ENCODE results near the gene NUMA1. TPM values are rescaled to one million over a fixed set of nuclear protein-coding genes. Genes with fewer than 3 reads are reported as not detected.

The NUMA1 gene
- total RNA-seq, 1 experiment from 2014 or later, result 145 TPM

GRCh38 chr11:72039031-72039855 lies 41.1 kb downstream of the NUMA1 start:
- ChIA-PET CTCF (interaction anchor here (0.7 to 2.6 kb wide), 2 partner anchors 14 to 1440 kb away, joined by 3 to 8 read pairs; no protein-coding TSS in a partner anchor), POLR2A (interaction anchor here (0.5 to 1.5 kb wide), 5 partner anchors 9 to 383 kb away, joined by 3 to 12 read pairs (median 6); no protein-coding TSS in a partner anchor)
- intact Hi-C loops (cut with micrococcal nuclease; ENCODE audit: unreplicated experiment), result no loop called here
- no peak for TF ChIP-seq POLR2AphosphoS5 (IDR thresholded peaks at IDR 0.05; ENCODE audit: low read depth, low read length)
- no TSS peak for BruUV-seq (replicated peaks)
- no peak for DNase-seq (ENCODE audit: low read depth, low spot score)
- in situ Hi-C loops (cut with HindIII; ENCODE audit: low pct_unique_long_range_greater_than_20kb, low sequenced_read_pairs), result no loop called here
- H3K36me3 ChIP-seq (ENCODE audit: control insufficient read depth, insufficient read depth, low read length), result no peaks in the 10 kb centered on the region
- peaks cover 37% of the 10 kb centered on the region for H3K4me1 ChIP-seq (ENCODE audit: control insufficient read depth, insufficient read depth, low read length)
- no peaks in the 10 kb centered on the region for H3K27me3 ChIP-seq (ENCODE audit: control insufficient read depth, insufficient read depth, low read length)
- peak overlapping the region; percentile 59 to 72 for H3K4me3 ChIP-seq (ENCODE audit: low read depth in 2 of 2, low read length in 2 of 2)
- H3K9me3 ChIP-seq (ENCODE audit: control insufficient read depth, insufficient read depth, low read depth, low read length), result no peaks in the 10 kb centered on the region
- ATAC-seq, result no peak
- H3K27ac ChIP-seq (ENCODE audit: low read length), result peak overlapping the region; percentile 90; the same call in 1 of the 2 replicates

- Histone ChIP-seq H3K27me3 (ENCODE audit: control insufficient read depth, insufficient read depth, low read length) (no peaks in the 10 kb centered on the region), H3K4me3 (ENCODE audit: low read depth in 2 of 2, low read length in 2 of 2) (peak overlapping the region; percentile 59 to 72; a peak in 1 of 4 replicates), H3K27ac (ENCODE audit: low read length) (peak overlapping the region; percentile 10; the same call in 1 of the 2 replicates), H3K4me1 (ENCODE audit: control insufficient read depth, insufficient read depth, low read length) (peaks cover 37% of the 10 kb centered on the region), H3K9me3 (ENCODE audit: control insufficient read depth, insufficient read depth, low read depth, low read length) (no peaks in the 10 kb centered on the region), H3K36me3 (ENCODE audit: control insufficient read depth, insufficient read depth, low read length) (no peaks in the 10 kb centered on the region; the same call in 1 of the 2 replicates)
- ATAC-seq (no peak), DNase-seq (ENCODE audit: low read depth, low spot score) (no peak)
- TF ChIP-seq REST (IDR thresholded peaks at IDR 0.05; ENCODE audit: insufficient read depth in 1 of 2, low read depth in 2 of 2, low read length in 1 of 2) (no peak), SIN3A (IDR thresholded peaks at IDR 0.05; ENCODE audit: borderline replicate concordance, insufficient read depth, low read depth, low read length) (no peak), TCF7L2 (IDR thresholded peaks at IDR 0.05; ENCODE audit: low read depth, low read length) (no peak), POLR2AphosphoS5 (IDR thresholded peaks at IDR 0.05; ENCODE audit: low read depth, low read length) (no peak), CTCF (IDR thresholded peaks at IDR 0.05) (no peak)
- intact Hi-C loops (cut with micrococcal nuclease; ENCODE audit: unreplicated experiment) (no loop called here), in situ Hi-C loops (cut with HindIII; ENCODE audit: low pct_unique_long_range_greater_than_20kb, low sequenced_read_pairs) (no loop called here)
- ChIA-PET CTCF (interaction anchor here (2.6 kb wide), 1 partner anchor 13 kb away, joined by 8 read pairs; no protein-coding TSS in a partner anchor), POLR2A (interaction anchor here (0.5 to 1.5 kb wide), 4 partner anchors 10 to 337 kb away, joined by 3 to 8 read pairs (median 5); no protein-coding TSS in a partner anchor)
- BruUV-seq (replicated peaks), result no TSS peak
Observed at GRCh38 chr11:72038491-72038890, 41.9 kb downstream of the NUMA1 start.
